22Rv1 (cell line): Measurements from ENCODE around the gene HSD17B14.

Source experiments
- CTCF ChIP-seq: fragments of 450-650 bp; IDR thresholded peaks from 2 replicates; pipeline ENCODE4 v1.5.1; 2017; ENCODE audit warnings: mild to moderate bottlenecking
- ZFX ChIP-seq: fragments of 450-650 bp; IDR thresholded peaks from 2 replicates; pipeline ENCODE4 v1.6.1; 2017; ENCODE audit warnings: antibody characterized with exemption, borderline replicate concordance

- TF ChIP-seq CTCF (peak; percentile 26; the same call in 1 of the 2 replicates), ZFX (no peak)
Observed at GRCh38 chr19:48826606-48827020, 9.7 kb downstream of the HSD17B14 start.
